Endothelial cell (in vitro differentiated cells): Measurements from ENCODE around the gene SMG9. TPM values are rescaled to one million over a fixed set of nuclear protein-coding genes. Genes with fewer than 3 reads are reported as not detected.

Experiments
- DNase-seq: peaks from one replicate; pipeline ENCODE4 v3.0.0; 2021; ENCODE audit warnings: low spot score
- H3K27ac Mint-ChIP-seq: one replicate; pipeline ENCODE4 v1.8.0; 2021; ENCODE audit warnings: mixed read lengths, inconsistent platforms; ENCODE audit not compliant: unreplicated experiment
- H3K27me3 Mint-ChIP-seq: one replicate; pipeline ENCODE4 v1.8.0; 2021; ENCODE audit warnings: mild to moderate bottlenecking, moderate library complexity, mixed read lengths, inconsistent platforms; ENCODE audit not compliant: unreplicated experiment
- H3K36me3 Mint-ChIP-seq: one replicate; pipeline ENCODE4 v1.8.0; 2021; ENCODE audit warnings: mild to moderate bottlenecking, low read depth, mixed read lengths, inconsistent platforms; ENCODE audit not compliant: unreplicated experiment
- H3K4me1 Mint-ChIP-seq: one replicate; pipeline ENCODE4 v1.8.0; 2021; ENCODE audit warnings: mild to moderate bottlenecking, mixed read lengths, inconsistent platforms; ENCODE audit not compliant: unreplicated experiment
- H3K4me3 Mint-ChIP-seq: one replicate; pipeline ENCODE4 v1.8.0; 2021; ENCODE audit warnings: mild to moderate bottlenecking, mixed read lengths, inconsistent platforms; ENCODE audit not compliant: unreplicated experiment
- H3K9me3 Mint-ChIP-seq: one replicate; pipeline ENCODE4 v1.8.0; 2021; ENCODE audit warnings: mixed read lengths, inconsistent platforms; ENCODE audit not compliant: unreplicated experiment
- CTCF ChIP-seq: fragments of 200-600 bp; sonication (generic); IDR thresholded peaks from one replicate; pipeline ENCODE4 v1.5.0; 2021; ENCODE audit warnings: antibody characterized with exemption; ENCODE audit not compliant: unreplicated experiment
- total RNA-seq: library from RNA; stranded (reverse); fragmentation: NEBNext Ultra II Directional; extraction: Animal tissue kit (Norgen Biotek cat#: 25700); gene quantifications from one replicate; pipeline ENCODE4 v1.2.1, GENCODE V29; 2021; ENCODE audit not compliant: unreplicated experiment

Gene SMG9
- total RNA-seq, 1 donor from 2014 or later = 38.8 TPM

DNA sequence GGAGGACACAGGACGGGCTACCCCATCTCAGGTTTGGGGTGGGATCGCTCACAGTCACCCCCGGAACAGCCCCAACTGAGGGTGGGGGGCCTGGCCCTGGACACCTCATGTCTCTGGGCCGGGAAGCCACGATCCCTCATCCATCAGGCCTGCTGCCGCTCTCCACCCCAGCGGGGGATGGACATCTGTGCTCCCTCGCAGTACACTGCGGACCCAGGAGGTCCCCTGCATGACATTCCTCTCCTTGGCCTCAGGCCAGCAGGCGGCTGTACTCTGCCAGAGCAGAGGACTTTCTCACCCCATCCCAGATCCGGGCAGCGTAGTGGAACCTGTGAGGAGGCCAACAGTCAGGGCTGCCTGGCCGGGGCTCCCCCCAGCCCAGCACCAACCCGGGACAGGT, 23.4 kb downstream of the SMG9 start:
- Mint-ChIP-seq H3K9me3 (no peaks in the 10 kb centered on the region), H3K27me3 (peaks cover 2% of the 10 kb centered on the region), H3K4me1 (peaks cover 3% of the 10 kb centered on the region), H3K4me3 (no peak overlapping the region), H3K27ac (no peak overlapping the region), H3K36me3 (peaks cover 46% of the 10 kb centered on the region)
- no peak for DNase-seq
- no peak for TF ChIP-seq CTCF

GRCh38 chr19:43729919-43730318, 24.8 kb downstream of the SMG9 start:
- H3K36me3 Mint-ChIP-seq = peaks cover 38% of the 10 kb centered on the region

GRCh38 chr19:43727593-43727853, 27.2 kb downstream of the SMG9 start:
- Mint-ChIP-seq H3K36me3 (peaks cover 25% of the 10 kb centered on the region), H3K4me3 (no peak overlapping the region), H3K4me1 (peaks cover 3% of the 10 kb centered on the region), H3K27me3 (no peaks in the 10 kb centered on the region), H3K9me3 (no peaks in the 10 kb centered on the region), H3K27ac (no peak overlapping the region)
- no peak for TF ChIP-seq CTCF
- no peak for DNase-seq

More at GRCh38 chr19:43729919-43730318, 24.8 kb downstream of the SMG9 start:
- Mint-ChIP-seq H3K9me3 (no peaks in the 10 kb centered on the region), H3K27ac (no peak overlapping the region), H3K4me1 (peaks cover 3% of the 10 kb centered on the region), H3K4me3 (no peak overlapping the region), H3K27me3 (peaks cover 2% of the 10 kb centered on the region)
- no peak for DNase-seq
- TF ChIP-seq CTCF = no peak

DNA sequence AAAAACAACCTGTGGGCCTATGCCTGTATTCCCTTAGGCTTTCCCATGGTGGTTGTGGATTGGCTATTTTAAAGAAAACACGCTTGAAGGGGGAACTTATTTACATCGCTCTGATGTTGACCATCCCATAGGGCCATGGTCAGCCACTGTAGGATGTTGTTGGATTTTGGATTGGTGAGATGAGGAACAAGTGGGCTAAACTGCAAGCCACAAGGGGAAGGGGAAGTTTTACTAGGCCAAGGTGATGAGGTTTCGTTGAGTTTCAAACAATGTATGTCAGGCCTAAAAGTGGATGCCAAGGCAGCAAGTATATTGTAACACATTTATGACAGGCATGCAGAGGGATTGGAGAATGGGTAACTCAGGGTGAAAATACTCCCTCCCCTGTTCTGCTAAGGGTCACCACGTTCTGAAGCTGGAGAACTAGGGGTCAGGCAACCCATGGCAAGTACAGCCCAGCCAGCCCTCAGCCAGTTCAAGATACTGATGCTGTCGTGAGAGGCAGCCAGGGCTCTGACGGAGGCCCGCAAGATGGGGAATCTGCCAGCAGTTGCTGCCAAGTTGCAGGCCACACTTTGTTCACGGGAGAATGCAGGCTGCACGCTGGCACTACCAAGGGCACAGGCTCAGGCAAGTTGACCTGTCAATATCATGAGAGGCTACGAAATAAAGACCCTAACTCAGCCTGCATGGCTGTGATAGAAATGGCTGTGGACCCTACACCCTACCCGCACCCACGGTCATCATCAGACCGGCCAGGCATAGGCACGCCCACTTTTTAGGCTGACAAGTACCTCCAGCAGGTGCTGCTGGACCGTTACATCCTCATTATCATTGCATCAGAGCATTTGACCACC, 27.8 kb downstream of the SMG9 start:
- Mint-ChIP-seq H3K36me3 (peaks cover 20% of the 10 kb centered on the region), H3K4me1 (peaks cover under 1% of the 10 kb centered on the region), H3K27me3 (no peaks in the 10 kb centered on the region), H3K9me3 (no peaks in the 10 kb centered on the region), H3K4me3 (no peak overlapping the region), H3K27ac (no peak overlapping the region)
- no peak for TF ChIP-seq CTCF
- no peak for DNase-seq

GRCh38 chr19:43725468-43725867, 29.3 kb downstream of the SMG9 start:
- no peak overlapping the region for H3K4me3 Mint-ChIP-seq
- H3K27ac Mint-ChIP-seq = no peak overlapping the region
- H3K36me3 Mint-ChIP-seq = peaks cover 12% of the 10 kb centered on the region
- H3K4me1 Mint-ChIP-seq = no peaks in the 10 kb centered on the region
- no peaks in the 10 kb centered on the region for H3K9me3 Mint-ChIP-seq
- H3K27me3 Mint-ChIP-seq = no peaks in the 10 kb centered on the region
- TF ChIP-seq CTCF = no peak
- no peak for DNase-seq
